Thyroid gland (tissue), 4 donors: ENCODE results near the gene TYW1B.

Experiments
- POLR2A ChIP-seq, 2 donors: fragments of 450-650 bp; IDR thresholded peaks; one replicate each; pipeline ENCODE4 v1.6.1; 2017; ENCODE audit warnings: antibody characterized with exemption in 2 of 2, mild to moderate bottlenecking in 2 of 2, moderate library complexity in 1 of 2
- TF ChIP-seq, protein P1 (sequence below), 6 experiments: fragments of 200-600 bp in 3 of 6; fragments of 450-650 bp in 3 of 6; sonication (generic) in 3 of 6; IDR thresholded peaks; one replicate each; pipeline ENCODE4 v1.5.1; 2016 to 2019; ENCODE audit warnings: antibody characterized with exemption in 6 of 6, mild to moderate bottlenecking in 2 of 6, inconsistent platforms in 1 of 6, moderate library complexity in 1 of 6

DNA sequence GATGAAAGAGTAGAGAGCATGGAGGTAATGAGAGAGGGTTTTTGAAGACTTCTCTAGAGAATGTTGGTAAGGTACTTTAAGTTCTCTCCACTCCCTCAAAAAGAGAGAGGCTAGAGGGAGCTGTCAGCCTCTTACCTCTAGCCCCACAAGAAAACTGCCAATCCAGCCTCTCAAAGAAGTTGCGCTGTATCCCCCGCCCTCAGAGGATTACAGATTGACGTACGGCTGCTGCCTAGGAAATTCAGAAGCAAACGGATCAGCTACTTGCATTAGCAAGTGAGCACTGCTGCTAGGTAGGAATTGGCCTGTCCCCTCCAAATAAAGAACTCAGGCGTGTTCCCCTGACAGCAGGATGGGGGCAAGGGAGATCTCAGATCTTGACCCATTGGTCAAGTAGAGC, 34.2 kb downstream of the TYW1B start:
- TF ChIP-seq, protein P1, sequence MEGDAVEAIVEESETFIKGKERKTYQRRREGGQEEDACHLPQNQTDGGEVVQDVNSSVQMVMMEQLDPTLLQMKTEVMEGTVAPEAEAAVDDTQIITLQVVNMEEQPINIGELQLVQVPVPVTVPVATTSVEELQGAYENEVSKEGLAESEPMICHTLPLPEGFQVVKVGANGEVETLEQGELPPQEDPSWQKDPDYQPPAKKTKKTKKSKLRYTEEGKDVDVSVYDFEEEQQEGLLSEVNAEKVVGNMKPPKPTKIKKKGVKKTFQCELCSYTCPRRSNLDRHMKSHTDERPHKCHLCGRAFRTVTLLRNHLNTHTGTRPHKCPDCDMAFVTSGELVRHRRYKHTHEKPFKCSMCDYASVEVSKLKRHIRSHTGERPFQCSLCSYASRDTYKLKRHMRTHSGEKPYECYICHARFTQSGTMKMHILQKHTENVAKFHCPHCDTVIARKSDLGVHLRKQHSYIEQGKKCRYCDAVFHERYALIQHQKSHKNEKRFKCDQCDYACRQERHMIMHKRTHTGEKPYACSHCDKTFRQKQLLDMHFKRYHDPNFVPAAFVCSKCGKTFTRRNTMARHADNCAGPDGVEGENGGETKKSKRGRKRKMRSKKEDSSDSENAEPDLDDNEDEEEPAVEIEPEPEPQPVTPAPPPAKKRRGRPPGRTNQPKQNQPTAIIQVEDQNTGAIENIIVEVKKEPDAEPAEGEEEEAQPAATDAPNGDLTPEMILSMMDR (IDR thresholded peaks at IDR 0.05) = no peak
- TF ChIP-seq POLR2A (IDR thresholded peaks at IDR 0.05) = no peak
